GM20000 (cell line): ENCODE data around the gene OLA1.

Experiments
- DNase-seq: peaks from one replicate; pipeline ENCODE4 v3.0.0; 2012; ENCODE audit warnings: low spot score
- CTCF ChIP-seq: IDR thresholded peaks from 2 replicates; pipeline ENCODE4 v1.5.1; 2012; ENCODE audit warnings: mild to moderate bottlenecking, control low read depth; ENCODE audit errors: extremely low read depth, missing control alignments

OLA1 gene

GRCh38 chr2:174210862-174211261 lies 37.5 kb downstream of the OLA1 start:
- no peak for TF ChIP-seq CTCF
- no peak for DNase-seq

GRCh38 chr2:174209325-174209724 lies 39.0 kb downstream of the OLA1 start:
- DNase-seq: no peak
- no peak for TF ChIP-seq CTCF

- TF ChIP-seq CTCF: no peak
- DNase-seq: no peak
Measured at GRCh38 chr2:174208026-174208425, 40.3 kb downstream of the OLA1 start.

DNA sequence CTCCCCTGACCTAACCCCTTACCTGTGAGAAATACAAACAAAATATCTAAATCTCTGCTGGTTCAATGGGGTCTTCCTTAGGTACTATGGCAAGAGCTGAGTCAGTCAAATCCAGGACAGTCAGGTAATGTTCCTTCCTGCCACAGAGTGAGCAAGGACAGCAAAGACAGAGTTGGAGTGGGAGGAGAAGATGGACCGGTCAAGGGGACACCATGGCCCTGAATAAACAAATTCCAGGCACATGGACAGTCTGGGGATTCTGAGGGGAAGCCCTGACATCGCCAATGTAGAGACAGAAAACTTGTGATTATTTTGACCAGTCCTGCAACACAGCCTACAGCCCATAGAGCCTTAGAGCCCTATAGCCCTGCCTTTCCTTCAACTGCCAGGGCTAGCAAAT lies 42.8 kb downstream of the OLA1 start:
- no peak for DNase-seq

GRCh38 chr2:174202188-174202587 lies 46.1 kb downstream of the OLA1 start:
- TF ChIP-seq CTCF: no peak
- no peak for DNase-seq

More for the DNA sequence above, 42.8 kb downstream of the OLA1 start:
- no peak for TF ChIP-seq CTCF

GRCh38 chr2:174198846-174199564 lies 49.3 kb downstream of the OLA1 start:
- DNase-seq: no peak
- no peak for TF ChIP-seq CTCF

GRCh38 chr2:174195253-174195652 lies 53.1 kb downstream of the OLA1 start:
- TF ChIP-seq CTCF: no peak
- DNase-seq: no peak
